Transverse colon (tissue), 4 donors: ENCODE measurements around the gene MAX.

Experiments used
- CTCF ChIP-seq, 5 experiments: fragments of 200-600 bp in 3 of 5; fragments of 450-650 bp in 2 of 5; sonication (generic) in 3 of 5; IDR thresholded peaks; 1 replicate in 2 of 5; 2 replicates in 3 of 5; pipeline ENCODE4 v1.5.1; 2016 to 2017; ENCODE audit warnings: antibody characterized with exemption in 5 of 5, inconsistent platforms in 3 of 5, mild to moderate bottlenecking in 2 of 5, moderate library complexity in 1 of 5
- EP300 ChIP-seq: sonication (generic); formaldehyde crosslinking; IDR thresholded peaks from one replicate; pipeline ENCODE4 v1.6.1; 2017; ENCODE audit warnings: antibody characterized with exemption, low read depth
- POLR2A ChIP-seq: fragments of 450-650 bp; IDR thresholded peaks from one replicate; pipeline ENCODE4 v1.6.1; 2016; ENCODE audit warnings: antibody characterized with exemption, mild to moderate bottlenecking, moderate library complexity
- POLR2AphosphoS5 ChIP-seq, 3 donors: sonication (generic); formaldehyde crosslinking; IDR thresholded peaks; one replicate each; pipeline ENCODE4 v1.6.1; 2016; ENCODE audit warnings: antibody characterized with exemption in 3 of 3

- TF ChIP-seq POLR2AphosphoS5 (IDR thresholded peaks at IDR 0.05) (no peak), CTCF (IDR thresholded peaks at IDR 0.05) (no peak), POLR2A (no peak), EP300 (no peak)
Measured at GRCh38 chr14:65115615-65116014, 13.3 kb upstream of the MAX start.
